HEK293T (cell line): ENCODE data around the gene PCDHGA7.

Source experiments
- FOXM1 ChIP-seq: fragments of 450-650 bp; IDR thresholded peaks from 2 replicates; pipeline ENCODE4 v1.6.1; 2017; ENCODE audit warnings: mild to moderate bottlenecking, borderline replicate concordance
- SP1 ChIP-seq: fragments of 450-650 bp; IDR thresholded peaks from 2 replicates; pipeline ENCODE4 v1.6.1; 2017

DNA sequence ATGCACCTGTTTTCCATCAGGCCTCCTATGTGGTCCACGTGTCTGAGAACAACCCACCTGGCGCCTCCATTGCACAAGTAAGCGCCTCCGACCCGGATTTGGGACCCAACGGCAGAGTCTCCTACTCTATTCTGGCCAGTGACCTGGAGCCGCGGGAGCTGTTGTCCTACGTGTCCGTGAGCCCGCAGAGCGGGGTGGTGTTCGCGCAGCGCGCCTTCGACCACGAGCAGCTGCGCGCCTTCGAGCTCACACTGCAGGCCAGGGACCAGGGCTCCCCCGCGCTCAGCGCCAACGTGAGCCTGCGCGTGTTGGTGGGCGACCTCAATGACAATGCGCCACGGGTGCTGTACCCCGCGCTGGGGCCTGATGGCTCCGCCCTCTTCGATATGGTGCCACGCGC is 31.0 kb upstream of the PCDHGA7 start:
- TF ChIP-seq FOXM1 (no peak), SP1 (no peak)
